Lower lobe of right lung (tissue), 2 donors: ENCODE data around the gene ENPP1. TPM values are rescaled to one million over a fixed set of nuclear protein-coding genes. Genes with fewer than 3 reads are reported as not detected.

Experiments
- ATAC-seq, 2 donors: fragments of 200-7000 bp; cut with Tn5 transposase; one replicate each; pipeline ENCODE4 v1.9.1; 2020 to 2022; ENCODE audit warnings: mild to moderate bottlenecking in 2 of 2, moderate library complexity in 2 of 2
- DNase-seq: peaks from one replicate; pipeline ENCODE4 v3.0.0-alpha.2; 2020
- H3K27ac ChIP-seq: fragments of 200-600 bp; one replicate; pipeline ENCODE4 v1.8.0; 2022
- H3K27me3 ChIP-seq: fragments of 200-600 bp; one replicate; pipeline ENCODE4 v1.8.0; 2022; ENCODE audit warnings: low read depth
- H3K36me3 ChIP-seq: fragments of 200-600 bp; one replicate; pipeline ENCODE4 v1.8.0; 2022; ENCODE audit warnings: mild to moderate bottlenecking
- H3K4me1 ChIP-seq: fragments of 200-600 bp; one replicate; pipeline ENCODE4 v1.8.0; 2022
- H3K4me3 ChIP-seq: fragments of 200-600 bp; one replicate; pipeline ENCODE4 v1.8.0; 2022; ENCODE audit warnings: mild to moderate bottlenecking
- H3K9me3 ChIP-seq: fragments of 200-600 bp; one replicate; pipeline ENCODE4 v1.8.0; 2022
- CTCF ChIP-seq: fragments of 200-600 bp; IDR thresholded peaks from one replicate; pipeline ENCODE4 v1.8.0; 2022; ENCODE audit warnings: antibody characterized with exemption, mild to moderate bottlenecking
- intact Hi-C: fragments of 100-400 bp; cut with DNase I; formaldehyde crosslinking; loops from one replicate; pipeline ENCODE4 v1.11.0; 2022
- total RNA-seq: library from RNA; stranded (reverse); fragmentation: NEBNext Ultra II Directional; extraction: Animal tissue kit (Norgen Biotek cat#: 25700); gene quantifications from one replicate; pipeline ENCODE4 v1.2.1, GENCODE V29; 2021
- donor health status: DM: no; HTN: yes; CAD: no; lungs with severe emphysema.

The ENPP1 gene
- total RNA-seq, 1 donor from 2014 or later = 3.3 TPM

- intact Hi-C loops = no loop called here
These were observed 36.5 kb downstream of the ENPP1 start for GRCh38 chr6:131844243-131844841.

GRCh38 chr6:131846023-131846663, 38.3 kb downstream of the ENPP1 start:
- ATAC-seq (no peak), DNase-seq (no peak)
- H3K4me1 ChIP-seq = no peaks in the 10 kb centered on the region
- H3K36me3 ChIP-seq = no peaks in the 10 kb centered on the region
- H3K9me3 ChIP-seq = no peaks in the 10 kb centered on the region
- no peak for TF ChIP-seq CTCF
- intact Hi-C loops = no loop called here
- no peak overlapping the region for H3K4me3 ChIP-seq
- no peaks in the 10 kb centered on the region for H3K27me3 ChIP-seq
- H3K27ac ChIP-seq = no peak overlapping the region

More at GRCh38 chr6:131844243-131844841, 36.5 kb downstream of the ENPP1 start:
- TF ChIP-seq CTCF = no peak
- DNase-seq (no peak), ATAC-seq (no peak)
- Histone ChIP-seq H3K27ac (no peak overlapping the region), H3K27me3 (no peaks in the 10 kb centered on the region), H3K9me3 (no peaks in the 10 kb centered on the region), H3K4me3 (no peak overlapping the region), H3K4me1 (no peaks in the 10 kb centered on the region), H3K36me3 (no peaks in the 10 kb centered on the region)

GRCh38 chr6:131846905-131847304, 39.1 kb downstream of the ENPP1 start:
- DNase-seq (no peak), ATAC-seq (no peak)
- Histone ChIP-seq H3K4me3 (no peak overlapping the region), H3K27ac (no peak overlapping the region), H3K27me3 (no peaks in the 10 kb centered on the region), H3K36me3 (no peaks in the 10 kb centered on the region), H3K4me1 (no peaks in the 10 kb centered on the region), H3K9me3 (no peaks in the 10 kb centered on the region)
- no peak for TF ChIP-seq CTCF
- intact Hi-C loops = no loop called here

- TF ChIP-seq CTCF = no peak
- no peak overlapping the region for H3K27ac ChIP-seq
- no peak overlapping the region for H3K4me3 ChIP-seq
- no peaks in the 10 kb centered on the region for H3K27me3 ChIP-seq
- H3K9me3 ChIP-seq = no peaks in the 10 kb centered on the region
- ATAC-seq = no peak
- H3K4me1 ChIP-seq = no peaks in the 10 kb centered on the region
- H3K36me3 ChIP-seq = no peaks in the 10 kb centered on the region
- intact Hi-C loops = no loop called here
- DNase-seq = no peak
These were observed 42.0 kb downstream of the ENPP1 start for GRCh38 chr6:131849799-131850198.

- DNase-seq (no peak), ATAC-seq (no peak)
- H3K9me3 ChIP-seq = no peaks in the 10 kb centered on the region
- intact Hi-C loops = no loop called here
- H3K27me3 ChIP-seq = no peaks in the 10 kb centered on the region
- H3K27ac ChIP-seq = no peak overlapping the region
- H3K4me1 ChIP-seq = no peaks in the 10 kb centered on the region
- no peak for TF ChIP-seq CTCF
- no peak overlapping the region for H3K4me3 ChIP-seq
- no peaks in the 10 kb centered on the region for H3K36me3 ChIP-seq
These were observed 43.4 kb downstream of the ENPP1 start for GRCh38 chr6:131851049-131851769.
